GM20431 (cell line): ENCODE results near the gene GPR179.
"Not testable (repeated sequence)": the region's sequence is repeated elsewhere in the genome, so short reads cannot be mapped to it uniquely, and the experiment has no call there.

ENCODE experiments used
- in situ Hi-C: fragments of 300-500 bp; cut with MseI, MboI; formaldehyde crosslinking; loops from one replicate; pipeline ENCODE4 v1.15.0; 2020; ENCODE audit warnings: low sequenced_read_pairs; ENCODE audit not compliant: unreplicated experiment

The GPR179 gene

DNA sequence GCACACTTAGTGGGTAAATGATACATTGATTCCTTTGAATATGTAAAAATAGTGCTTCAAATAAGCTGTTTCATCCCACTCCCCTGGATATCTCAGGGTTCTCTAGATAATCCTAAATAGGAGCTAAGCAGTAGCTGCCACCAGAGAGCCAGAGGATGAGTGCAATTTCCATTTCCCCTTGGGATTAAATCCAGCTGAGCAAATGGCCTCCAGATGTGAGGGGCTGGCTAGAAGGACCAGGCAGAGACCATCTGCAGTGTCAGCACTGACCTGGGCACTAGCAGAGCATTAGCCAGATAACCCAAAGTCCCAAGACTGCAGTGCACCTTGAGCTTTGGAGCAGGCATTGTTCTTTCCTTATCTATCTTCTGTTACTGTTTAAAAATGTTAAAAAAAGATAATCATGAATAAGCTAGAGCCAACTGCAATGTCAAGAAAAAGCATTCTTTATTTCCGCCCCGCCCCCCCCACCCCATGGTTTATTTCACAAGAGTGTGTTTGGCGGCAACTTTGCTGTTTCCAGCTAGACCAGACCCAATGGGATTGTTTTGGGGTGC, 19.5 kb downstream of the GPR179 start:
- in situ Hi-C loops: no loop called here

DNA sequence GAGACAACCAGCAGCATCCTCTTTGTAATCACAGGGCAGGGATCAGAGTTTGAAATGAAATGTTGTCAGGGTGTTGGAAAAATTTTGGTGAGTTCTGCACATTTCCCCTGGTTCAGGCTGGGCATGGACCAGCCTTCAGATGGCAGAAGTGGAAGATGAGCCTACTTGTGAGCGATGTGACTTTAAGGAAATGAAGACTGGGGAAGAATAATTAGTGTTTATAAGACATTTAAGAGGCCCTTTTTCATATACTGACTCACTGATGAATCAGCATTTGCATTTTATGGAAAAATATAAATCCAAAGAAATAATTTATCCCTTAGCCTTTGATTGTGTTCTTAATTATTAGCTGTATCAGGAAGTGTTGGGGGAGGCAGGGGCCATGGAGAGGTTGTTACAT, 20.9 kb downstream of the GPR179 start:
- in situ Hi-C loops: no loop called here

DNA sequence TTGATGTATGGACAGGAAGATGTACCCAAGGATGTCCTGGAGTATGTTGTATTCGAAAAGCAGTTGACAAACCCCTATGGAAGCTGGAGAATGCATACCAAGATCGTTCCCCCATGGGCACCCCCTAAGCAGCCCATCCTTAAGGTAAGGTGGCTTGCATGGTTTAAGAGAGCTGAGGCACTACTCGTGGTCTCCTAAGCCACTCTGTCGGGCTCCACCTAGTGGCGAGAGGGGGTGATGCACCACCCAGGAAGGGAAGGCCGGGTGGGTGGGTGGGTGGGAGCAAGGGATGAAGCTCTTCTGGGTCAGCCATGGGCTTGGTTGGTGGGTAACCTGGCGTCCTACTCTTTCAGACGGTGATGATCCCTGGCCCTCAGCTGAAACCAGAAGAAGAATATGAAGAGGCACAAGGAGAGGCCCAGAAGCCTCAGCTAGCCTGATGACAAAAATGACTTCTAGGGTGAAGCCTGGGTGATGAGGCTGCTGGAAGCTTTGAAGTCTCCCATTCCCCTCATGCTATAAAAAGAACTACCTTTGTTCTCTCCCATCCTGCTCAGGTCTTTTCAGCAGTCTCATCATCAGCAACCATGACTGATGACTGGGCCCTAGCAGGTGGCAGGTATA, 21.5 kb downstream of the GPR179 start:
- in situ Hi-C loops: no loop called here

DNA sequence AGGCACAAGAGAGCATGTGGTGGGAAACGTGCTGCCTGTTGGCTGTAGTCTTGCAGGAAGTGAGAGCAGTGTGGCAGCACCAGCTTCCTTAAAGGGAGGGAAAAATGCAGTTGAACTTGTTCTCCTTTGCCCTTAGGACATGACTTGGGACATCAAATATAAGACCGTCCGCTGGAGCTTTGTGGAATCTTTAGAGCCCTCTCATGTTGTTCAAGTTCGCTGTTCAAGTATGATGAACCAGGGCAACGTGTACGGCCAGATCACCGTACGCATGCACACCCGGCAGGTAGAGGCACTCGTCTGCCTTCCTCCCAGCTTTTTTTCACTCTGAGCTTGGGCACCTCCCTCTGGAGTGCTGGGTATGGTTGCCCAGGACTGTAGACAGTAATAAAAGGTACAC, 23.3 kb downstream of the GPR179 start:
- in situ Hi-C loops: no loop called here

DNA sequence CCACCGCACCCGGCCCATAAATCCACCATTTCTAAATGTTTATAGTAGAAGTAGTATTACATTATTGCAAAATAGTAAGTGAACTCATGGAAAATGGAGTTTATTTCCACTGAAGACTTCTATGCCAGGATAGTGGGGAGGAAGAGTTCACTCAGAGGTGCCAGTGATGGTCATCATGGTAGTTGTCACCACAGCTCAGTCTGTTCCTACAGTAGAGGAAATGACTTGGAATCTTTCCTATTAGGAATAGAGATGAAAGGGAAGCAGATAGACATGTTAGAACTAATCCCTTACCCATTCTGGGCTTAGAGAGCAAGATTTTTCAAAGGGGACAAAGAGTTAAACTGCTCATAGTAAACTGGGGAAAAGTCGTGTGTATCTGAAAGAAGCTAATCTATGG, 26.7 kb downstream of the GPR179 start:
- in situ Hi-C loops: no loop called here

DNA sequence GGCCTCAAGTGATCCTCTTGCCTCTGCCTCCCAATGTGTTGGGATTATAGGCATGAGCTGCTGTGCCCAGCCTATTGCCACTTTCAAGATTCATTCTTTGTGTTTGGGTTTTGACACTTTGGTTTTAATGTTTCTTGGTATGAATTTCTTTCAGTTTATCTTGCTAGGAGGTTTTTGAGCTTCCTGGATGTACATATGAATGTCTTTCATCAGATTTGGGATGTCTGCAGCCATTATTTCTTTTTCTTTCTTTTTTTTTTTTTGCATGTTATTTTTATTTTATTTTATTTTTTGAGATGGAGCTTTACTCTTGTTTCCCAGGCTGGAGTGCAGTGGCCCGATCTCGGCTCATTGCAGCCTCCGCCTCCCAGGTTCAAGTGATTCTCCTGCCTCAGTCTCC, 28.3 kb downstream of the GPR179 start:
- in situ Hi-C loops: no loop called here

GRCh38 chr17:38296834-38297517, 46.8 kb downstream of the GPR179 start, which contains the start of gene MRPL45:
TSS of gene MRPL45 (plus strand) at chr17:38297168. CDS start at chr17:38297184, 16 bp downstream.
- in situ Hi-C loops: not testable (repeated sequence)

DNA sequence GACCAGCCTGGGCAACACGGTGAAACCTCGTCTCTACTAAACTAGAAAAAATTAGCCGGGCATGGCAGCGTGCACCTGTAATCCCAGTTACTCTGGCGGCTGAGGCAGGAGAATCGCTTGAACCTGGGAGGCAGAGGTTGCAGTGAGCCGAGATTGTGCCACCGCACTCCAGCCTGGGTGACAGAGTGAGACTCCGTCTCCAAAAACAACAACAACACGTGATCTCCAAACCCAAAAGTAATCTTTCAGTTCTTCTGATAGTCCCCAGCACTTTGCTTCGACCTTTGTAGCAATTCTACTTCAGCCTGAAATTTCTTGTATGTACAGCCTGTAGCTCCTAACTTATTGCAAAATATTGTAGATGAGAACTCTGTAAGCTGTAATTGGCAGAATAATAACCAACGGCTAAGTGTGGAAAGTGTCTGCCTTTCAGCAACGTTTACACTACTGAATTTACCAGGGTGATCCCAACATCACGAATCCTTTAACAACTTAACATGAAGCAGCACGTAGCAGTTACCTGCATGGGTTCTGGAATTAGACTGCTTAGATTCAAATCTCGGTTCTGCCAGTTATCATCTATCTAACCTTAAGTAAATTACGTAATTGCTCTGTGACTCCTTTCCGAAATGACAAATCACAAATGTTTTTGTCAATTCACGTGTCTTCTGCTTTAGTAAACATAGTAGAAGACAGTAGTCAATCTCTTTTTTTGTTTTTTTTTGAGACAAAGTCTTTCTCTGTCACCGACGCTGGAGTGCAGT, 48.0 kb downstream of the GPR179 start:
- in situ Hi-C loops: not testable (repeated sequence)

DNA sequence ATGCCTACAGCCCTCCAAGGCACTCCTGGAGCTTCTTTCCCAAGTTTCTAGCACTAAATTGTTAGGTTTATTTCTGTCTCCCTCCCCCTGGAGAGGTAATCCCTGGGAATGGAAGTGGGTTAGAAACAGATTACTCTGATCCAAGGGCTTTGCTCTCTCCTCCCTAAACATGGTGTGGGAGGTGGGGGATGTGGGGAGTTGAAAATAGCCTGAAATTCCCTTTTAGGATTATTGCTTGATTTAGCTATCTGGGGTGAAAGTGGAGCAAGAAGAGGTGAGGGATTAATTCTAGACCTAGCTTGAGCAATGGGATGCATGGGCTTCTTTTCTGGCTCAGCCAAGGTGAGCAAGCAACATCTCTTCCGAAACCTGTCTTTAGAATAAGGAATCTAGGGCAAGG, 54.0 kb downstream of the GPR179 start:
- in situ Hi-C loops: not testable (repeated sequence)

GRCh38 chr17:38288217-38288827, 55.4 kb downstream of the GPR179 start:
- in situ Hi-C loops: not testable (repeated sequence)

DNA sequence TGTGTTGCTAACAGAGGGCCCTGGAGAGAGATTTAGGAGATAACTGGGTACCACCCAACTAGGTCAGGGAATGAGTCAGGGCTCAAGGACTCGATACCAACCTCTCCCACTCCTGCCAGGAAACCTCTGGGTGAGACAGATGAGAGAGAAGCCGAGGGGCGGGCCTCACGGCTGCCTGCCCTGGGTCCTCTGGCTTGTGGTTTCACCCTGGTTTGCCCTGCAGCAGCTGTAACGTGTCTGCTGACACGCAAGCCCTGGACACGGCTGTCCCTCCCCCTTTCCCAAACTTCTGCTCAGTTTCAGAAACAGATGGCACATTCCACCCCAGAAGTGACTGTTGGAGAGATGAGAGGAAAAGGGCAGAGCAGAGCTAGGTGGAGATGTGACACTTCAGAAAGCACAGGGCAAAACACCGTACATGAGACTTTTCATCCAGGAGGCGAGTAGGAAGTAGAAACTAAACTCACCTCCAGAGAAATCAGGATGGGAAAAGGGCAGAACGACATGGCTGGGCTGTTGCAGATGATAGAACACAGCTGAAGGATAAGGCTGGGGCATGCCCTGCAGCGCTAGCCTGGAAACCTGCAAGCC, 57.2 kb downstream of the GPR179 start:
- in situ Hi-C loops: not testable (repeated sequence)

DNA sequence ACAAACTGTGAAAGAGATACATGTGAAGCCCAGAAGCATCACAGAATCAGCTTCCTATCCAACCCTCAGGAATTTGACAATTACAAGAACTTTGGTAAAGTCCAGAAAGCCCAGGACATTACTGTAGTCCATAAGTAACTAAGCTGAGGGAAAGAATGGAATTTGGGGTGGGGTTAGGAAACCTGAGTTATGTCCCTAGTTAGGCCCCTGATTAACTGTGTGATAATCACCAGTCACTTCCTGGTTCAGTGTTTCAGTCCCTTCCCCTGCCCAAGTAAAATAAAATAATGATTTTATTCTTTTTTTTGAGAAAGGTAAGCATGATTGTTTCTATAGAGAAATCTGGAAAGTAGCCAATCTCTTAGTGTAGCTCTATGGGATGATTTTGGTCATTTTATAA, 57.8 kb downstream of the GPR179 start:
- in situ Hi-C loops: not testable (repeated sequence)
